Effector memory CD8-positive, alpha-beta T cell (primary cell): Measurements from ENCODE around the gene MPP1.
A peak's percentile ranks its signal among the peaks of the same experiment; 100 is the strongest.

ENCODE experiments used
- ATAC-seq: fragments of 150-1000 bp; cut with Tn5 transposase; replicated peaks from 2 replicates; pipeline ENCODE4 v1.10.0; 2021; ENCODE audit warnings: mild to moderate bottlenecking, moderate library complexity
- DNase-seq, 3 experiments: peaks; one replicate each; pipeline ENCODE4 v3.0.0; 2021
- H3K27ac Mint-ChIP-seq, 2 donors: one replicate each; pipeline ENCODE4 v1.8.0; 2022; ENCODE audit warnings: mild to moderate bottlenecking in 2 of 2, mixed read lengths in 2 of 2, moderate library complexity in 2 of 2
- H3K27me3 Mint-ChIP-seq, 2 donors: one replicate each; pipeline ENCODE4 v1.8.0; 2022; ENCODE audit warnings: mixed read lengths in 2 of 2
- H3K36me3 Mint-ChIP-seq: one replicate; pipeline ENCODE4 v1.8.0; 2022; ENCODE audit warnings: mild to moderate bottlenecking, moderate library complexity, mixed read lengths; ENCODE audit not compliant: insufficient read depth
- H3K4me1 Mint-ChIP-seq, 2 donors: one replicate each; pipeline ENCODE4 v1.8.0; 2022; ENCODE audit warnings: low read depth in 2 of 2, mixed read lengths in 2 of 2
- H3K4me3 Mint-ChIP-seq, 2 donors: one replicate each; pipeline ENCODE4 v1.8.0; 2022; ENCODE audit warnings: mild to moderate bottlenecking in 2 of 2, mixed read lengths in 2 of 2, moderate library complexity in 2 of 2
- H3K9me3 Mint-ChIP-seq, 2 donors: one replicate each; pipeline ENCODE4 v1.8.0; 2022; ENCODE audit warnings: mixed read lengths in 2 of 2

MPP1 gene

GRCh38 chrX:154775419-154776349 lies 29.6 kb downstream of the MPP1 start:
- ATAC-seq (no peak), DNase-seq (no peak)
- H3K36me3 Mint-ChIP-seq, result peaks cover 56% of the 10 kb centered on the region
- no peaks in the 10 kb centered on the region for H3K9me3 Mint-ChIP-seq
- H3K4me1 Mint-ChIP-seq, result no peaks in the 10 kb centered on the region
- H3K27ac Mint-ChIP-seq, result no peak overlapping the region
- no peak overlapping the region for H3K4me3 Mint-ChIP-seq
- no peaks in the 10 kb centered on the region for H3K27me3 Mint-ChIP-seq

- H3K27me3 Mint-ChIP-seq, result no peaks in the 10 kb centered on the region
- ATAC-seq, result no peak
- H3K36me3 Mint-ChIP-seq, result peaks cover 66% of the 10 kb centered on the region
Measured at GRCh38 chrX:154774622-154775021, 30.7 kb downstream of the MPP1 start.

GRCh38 chrX:154762537-154763296 lies 42.6 kb downstream of the MPP1 start, which contains the start of gene DKC1:
Gene DKC1, plus strand, starts transcription at chrX:154762864. Its CDS starts 102 bp downstream, at chrX:154762966.
- Mint-ChIP-seq H3K4me3 (peak within 1 kb of the TSS; percentile 79 to 82), H3K27ac (peak within 1 kb of the TSS; percentile 81 to 88), H3K27me3 (no peaks in the 10 kb centered on the region), H3K36me3 (peaks cover 37% of the 10 kb centered on the region), H3K4me1 (peaks cover 10 to 12% of the 10 kb centered on the region in 2 donors), H3K9me3 (no peaks in the 10 kb centered on the region)
- ATAC-seq (peak; percentile 85), DNase-seq (peak; percentile 87 to 91 (median 90))

More at GRCh38 chrX:154774622-154775021, 30.7 kb downstream of the MPP1 start:
- H3K4me3 Mint-ChIP-seq, result no peak overlapping the region
- H3K4me1 Mint-ChIP-seq, result no peaks in the 10 kb centered on the region
- DNase-seq, result no peak
- no peaks in the 10 kb centered on the region for H3K9me3 Mint-ChIP-seq
- peak overlapping the region in 1 of 2 donors; percentile 56 for H3K27ac Mint-ChIP-seq

GRCh38 chrX:154761977-154762536 lies 43.2 kb downstream of the MPP1 start:
- no peak for ATAC-seq
- no peak for DNase-seq

GRCh38 chrX:154758696-154759095 lies 46.6 kb downstream of the MPP1 start:
- no peaks in the 10 kb centered on the region for H3K9me3 Mint-ChIP-seq
- H3K27ac Mint-ChIP-seq, result no peak overlapping the region
- H3K36me3 Mint-ChIP-seq, result peaks cover 11% of the 10 kb centered on the region
- H3K4me1 Mint-ChIP-seq, result peaks cover 5 to 9% of the 10 kb centered on the region in 2 donors
- no peak for DNase-seq
- ATAC-seq, result no peak
- no peaks in the 10 kb centered on the region for H3K27me3 Mint-ChIP-seq
- no peak overlapping the region for H3K4me3 Mint-ChIP-seq

More at GRCh38 chrX:154761977-154762536, 43.2 kb downstream of the MPP1 start:
- Mint-ChIP-seq H3K4me1 (peaks cover 10 to 12% of the 10 kb centered on the region in 2 donors), H3K27ac (peak overlapping the region; percentile 81 to 88), H3K4me3 (peak overlapping the region; percentile 79 to 82), H3K9me3 (no peaks in the 10 kb centered on the region), H3K27me3 (no peaks in the 10 kb centered on the region), H3K36me3 (peaks cover 30% of the 10 kb centered on the region)

- H3K27ac Mint-ChIP-seq, result peak overlapping the region; percentile 42 to 93
Measured at GRCh38 chrX:154751669-154752271, 53.5 kb downstream of the MPP1 start.

GRCh38 chrX:154751203-154751668 lies 54.0 kb downstream of the MPP1 start:
- Mint-ChIP-seq H3K9me3 (no peaks in the 10 kb centered on the region), H3K27me3 (no peaks in the 10 kb centered on the region), H3K4me1 (peaks cover 8 to 16% of the 10 kb centered on the region in 2 donors), H3K4me3 (peak overlapping the region; percentile 73 to 77), H3K27ac (peak overlapping the region; percentile 42 to 93), H3K36me3 (peaks cover 3% of the 10 kb centered on the region)
- DNase-seq (peak in 1 of 3 experiments; percentile 11), ATAC-seq (peak; percentile 44)

More at GRCh38 chrX:154751669-154752271, 53.5 kb downstream of the MPP1 start:
- no peaks in the 10 kb centered on the region for H3K27me3 Mint-ChIP-seq
- peaks cover 6 to 14% of the 10 kb centered on the region in 2 donors for H3K4me1 Mint-ChIP-seq
- peak overlapping the region; percentile 73 to 77 for H3K4me3 Mint-ChIP-seq
- no peaks in the 10 kb centered on the region for H3K9me3 Mint-ChIP-seq
- H3K36me3 Mint-ChIP-seq, result peaks cover 3% of the 10 kb centered on the region
- ATAC-seq, result no peak
- no peak for DNase-seq

- DNase-seq (peak; percentile 31 to 40 (median 38)), ATAC-seq (peak; percentile 63)
- peaks cover 3% of the 10 kb centered on the region for H3K36me3 Mint-ChIP-seq
- peak within 1 kb of the TSS; percentile 84 to 93 for H3K27ac Mint-ChIP-seq
- peaks cover 10 to 18% of the 10 kb centered on the region in 2 donors for H3K4me1 Mint-ChIP-seq
- no peaks in the 10 kb centered on the region for H3K9me3 Mint-ChIP-seq
- no peaks in the 10 kb centered on the region for H3K27me3 Mint-ChIP-seq
- peak within 1 kb of the TSS; percentile 81 to 83 for H3K4me3 Mint-ChIP-seq
Measured at GRCh38 chrX:154750301-154751202, 54.7 kb downstream of the MPP1 start, which contains the start of gene GAB3. Gene GAB3, minus strand, starts transcription at chrX:154751077. Its CDS starts 52 bp downstream, at chrX:154751025.

GRCh38 chrX:154749856-154750255 lies 55.4 kb downstream of the MPP1 start:
- H3K36me3 Mint-ChIP-seq, result peaks cover 6% of the 10 kb centered on the region
- no peak for ATAC-seq
- no peaks in the 10 kb centered on the region for H3K27me3 Mint-ChIP-seq
- peaks cover 10 to 18% of the 10 kb centered on the region in 2 donors for H3K4me1 Mint-ChIP-seq
- no peaks in the 10 kb centered on the region for H3K9me3 Mint-ChIP-seq
- no peak for DNase-seq
- H3K4me3 Mint-ChIP-seq, result peak overlapping the region; percentile 81 to 83
- H3K27ac Mint-ChIP-seq, result peak overlapping the region; percentile 77 to 84

GRCh38 chrX:154748712-154749339 lies 56.5 kb downstream of the MPP1 start:
- Mint-ChIP-seq H3K9me3 (no peaks in the 10 kb centered on the region), H3K4me3 (peak overlapping the region; percentile 81 to 83), H3K36me3 (peaks cover 10% of the 10 kb centered on the region)

GRCh38 chrX:154742613-154743012 lies 62.7 kb downstream of the MPP1 start:
- Mint-ChIP-seq H3K4me3 (peak overlapping the region; percentile 44 to 71), H3K27me3 (no peaks in the 10 kb centered on the region), H3K4me1 (peaks cover 24 to 46% of the 10 kb centered on the region in 2 donors), H3K36me3 (peaks cover 12% of the 10 kb centered on the region), H3K9me3 (no peaks in the 10 kb centered on the region), H3K27ac (peak overlapping the region in 1 of 2 donors; percentile 76)
- DNase-seq (no peak), ATAC-seq (no peak)

More at GRCh38 chrX:154748712-154749339, 56.5 kb downstream of the MPP1 start:
- Mint-ChIP-seq H3K4me1 (peaks cover 13 to 22% of the 10 kb centered on the region in 2 donors), H3K27me3 (no peaks in the 10 kb centered on the region), H3K27ac (peak overlapping the region; percentile 51 to 83)
- peak; percentile 59 for ATAC-seq
- peak; percentile 51 to 65 (median 52) for DNase-seq
